ENCODE results near the gene SMG9. TPM values are rescaled to one million over a fixed set of nuclear protein-coding genes. Genes with fewer than 3 reads are reported as not detected.

The SMG9 gene
- total and polyA plus RNA-seq, 4 donors = 23.5 to 55.9 (median 29.6) TPM

- no peak overlapping the region for H3K9ac ChIP-seq (ENCODE audit: insufficient read depth in 1 of 2, low read length in 2 of 2)
- H3K4me3 ChIP-seq = no peak overlapping the region
- H3K27ac ChIP-seq (ENCODE audit: low read depth in 1 of 2, low read length in 1 of 2) = no peak overlapping the region
- no peak for ATAC-seq (ENCODE audit: insufficient read depth, low FRiP score)
- H3K36me3 ChIP-seq (ENCODE audit: control insufficient read depth in 4 of 4, insufficient read depth in 4 of 4, low read length in 4 of 4) = peaks cover 26 to 58% (median 48%) of the 10 kb centered on the region in 4 donors
- DNase-seq = no peak
- TF ChIP-seq CTCF (IDR thresholded peaks at IDR 0.05; ENCODE audit: control extremely low read depth, extremely low read depth) = no peak
- 93 to 96% methylated on average over 3 of the region's 3 CpGs for WGBS, 2 donors
- H3K9me3 ChIP-seq (ENCODE audit: control insufficient read depth in 4 of 4, insufficient read depth in 3 of 4, low read length in 3 of 4) = no peaks in the 10 kb centered on the region
- peaks cover 0 to 2% (median 0%) of the 10 kb centered on the region in 5 donors for H3K4me1 ChIP-seq (ENCODE audit: control insufficient read depth in 5 of 5, insufficient read depth in 5 of 5, low read length in 5 of 5)
- no peaks in the 10 kb centered on the region for H3K27me3 ChIP-seq (ENCODE audit: control insufficient read depth in 3 of 3, insufficient read depth in 3 of 3, low read length in 2 of 3)
Measured at GRCh38 chr19:43743059-43743458, 11.7 kb downstream of the SMG9 start.

- no peak overlapping the region for H3K4me3 ChIP-seq
- peaks cover 0 to 2% (median 0%) of the 10 kb centered on the region in 5 donors for H3K4me1 ChIP-seq (ENCODE audit: control insufficient read depth in 5 of 5, insufficient read depth in 5 of 5, low read length in 5 of 5)
- H3K9ac ChIP-seq (ENCODE audit: insufficient read depth in 1 of 2, low read length in 2 of 2) = no peak overlapping the region
- H3K27me3 ChIP-seq (ENCODE audit: control insufficient read depth in 3 of 3, insufficient read depth in 3 of 3, low read length in 2 of 3) = no peaks in the 10 kb centered on the region
- H3K27ac ChIP-seq (ENCODE audit: low read depth in 1 of 2, low read length in 1 of 2) = no peak overlapping the region
- peaks cover 17 to 55% (median 47%) of the 10 kb centered on the region in 4 donors for H3K36me3 ChIP-seq (ENCODE audit: control insufficient read depth in 4 of 4, insufficient read depth in 4 of 4, low read length in 4 of 4)
- DNase-seq = no peak
- TF ChIP-seq CTCF (IDR thresholded peaks at IDR 0.05; ENCODE audit: control extremely low read depth, extremely low read depth) = no peak
- H3K9me3 ChIP-seq (ENCODE audit: control insufficient read depth in 4 of 4, insufficient read depth in 3 of 4, low read length in 3 of 4) = no peaks in the 10 kb centered on the region
- ATAC-seq (ENCODE audit: insufficient read depth, low FRiP score) = no peak
- WGBS, 2 donors = 88 to 90% methylated on average over 10 of the region's 10 CpGs
Measured at GRCh38 chr19:43741075-43741825, 13.5 kb downstream of the SMG9 start.

GRCh38 chr19:43739439-43740235 is 15.1 kb downstream of the SMG9 start:
- Histone ChIP-seq H3K36me3 (ENCODE audit: control insufficient read depth in 4 of 4, insufficient read depth in 4 of 4, low read length in 4 of 4) (peaks cover 15 to 50% (median 47%) of the 10 kb centered on the region in 4 donors), H3K27ac (ENCODE audit: low read depth in 1 of 2, low read length in 1 of 2) (peak overlapping the region in 1 of 2 donors; percentile 44), H3K27me3 (ENCODE audit: control insufficient read depth in 3 of 3, insufficient read depth in 3 of 3, low read length in 2 of 3) (no peaks in the 10 kb centered on the region), H3K4me1 (ENCODE audit: control insufficient read depth in 5 of 5, insufficient read depth in 5 of 5, low read length in 5 of 5) (peaks cover 0 to 2% (median 0%) of the 10 kb centered on the region in 5 donors), H3K9me3 (ENCODE audit: control insufficient read depth in 4 of 4, insufficient read depth in 3 of 4, low read length in 3 of 4) (no peaks in the 10 kb centered on the region), H3K4me3 (no peak overlapping the region), H3K9ac (ENCODE audit: insufficient read depth in 1 of 2, low read length in 2 of 2) (no peak overlapping the region)
- TF ChIP-seq CTCF (IDR thresholded peaks at IDR 0.05; ENCODE audit: control extremely low read depth, extremely low read depth) = no peak
- DNase-seq (no peak), ATAC-seq (ENCODE audit: insufficient read depth, low FRiP score) (no peak)
- 79 to 86% methylated on average over 16 of the region's 16 CpGs for WGBS, 2 donors
